GM18858 (cell line): ENCODE measurements around the gene DHODH.
"Not testable (repeated sequence)": the region's sequence is repeated elsewhere in the genome, so short reads cannot be mapped to it uniquely, and the experiment has no call there.

Experiments
- ATAC-seq: cut with Tn5 transposase; IDR thresholded peaks from one replicate; pipeline ENCODE4 v1.9.1; 2021; ENCODE audit not compliant: unreplicated experiment

Gene DHODH

DNA sequence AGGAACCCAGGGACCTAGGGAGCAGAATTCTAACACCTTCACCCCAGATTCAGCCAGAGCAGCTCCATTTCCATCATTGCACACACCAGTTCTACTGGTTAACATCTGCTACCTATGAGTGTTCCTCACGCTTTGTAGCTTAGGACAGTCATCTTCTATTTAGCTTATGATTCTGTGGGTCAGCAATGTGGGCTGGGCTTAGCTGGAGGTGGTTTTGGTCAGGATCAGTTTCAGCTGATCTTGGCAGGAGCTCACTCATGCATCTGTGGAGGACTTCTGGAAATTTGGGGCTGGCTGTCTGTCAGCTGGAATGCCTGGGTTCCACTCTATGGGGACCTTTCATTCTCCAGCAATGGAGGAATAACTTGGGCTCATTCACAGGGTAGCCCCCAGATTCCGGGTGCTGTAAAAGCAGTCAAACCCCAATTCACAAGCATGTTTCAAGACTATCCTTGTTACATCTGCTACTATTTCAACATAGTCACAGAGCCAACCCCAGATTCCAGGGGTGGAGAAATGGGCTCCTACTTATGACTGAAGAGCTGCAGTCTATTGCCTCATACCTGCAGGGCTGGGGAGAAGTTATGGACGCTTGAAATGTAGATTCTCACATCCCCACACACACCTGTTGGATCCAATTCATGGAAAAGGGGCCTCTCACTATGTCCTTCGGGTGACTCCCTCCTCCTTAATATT, 42.4 kb downstream of the DHODH start:
- ATAC-seq: no peak

DNA sequence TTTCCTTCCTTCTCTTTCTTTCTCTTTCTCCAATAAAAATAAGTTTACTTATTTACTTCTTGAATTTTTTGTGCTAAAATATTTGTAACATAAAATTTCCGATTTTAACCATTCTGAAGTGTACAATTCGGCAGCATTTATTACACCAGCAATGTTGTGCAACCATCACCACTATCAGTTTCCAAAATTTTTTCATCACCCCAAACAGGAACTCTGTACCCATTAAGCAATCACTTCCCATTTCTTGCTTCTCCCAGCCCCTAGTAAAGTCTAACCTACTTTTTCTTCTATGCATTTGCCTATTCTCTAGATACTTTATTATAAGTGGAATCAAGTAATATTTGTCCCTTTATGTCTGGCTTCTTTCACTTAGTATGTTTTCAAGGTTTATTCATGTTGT, 43.3 kb downstream of the DHODH start:
- no peak for ATAC-seq

DNA sequence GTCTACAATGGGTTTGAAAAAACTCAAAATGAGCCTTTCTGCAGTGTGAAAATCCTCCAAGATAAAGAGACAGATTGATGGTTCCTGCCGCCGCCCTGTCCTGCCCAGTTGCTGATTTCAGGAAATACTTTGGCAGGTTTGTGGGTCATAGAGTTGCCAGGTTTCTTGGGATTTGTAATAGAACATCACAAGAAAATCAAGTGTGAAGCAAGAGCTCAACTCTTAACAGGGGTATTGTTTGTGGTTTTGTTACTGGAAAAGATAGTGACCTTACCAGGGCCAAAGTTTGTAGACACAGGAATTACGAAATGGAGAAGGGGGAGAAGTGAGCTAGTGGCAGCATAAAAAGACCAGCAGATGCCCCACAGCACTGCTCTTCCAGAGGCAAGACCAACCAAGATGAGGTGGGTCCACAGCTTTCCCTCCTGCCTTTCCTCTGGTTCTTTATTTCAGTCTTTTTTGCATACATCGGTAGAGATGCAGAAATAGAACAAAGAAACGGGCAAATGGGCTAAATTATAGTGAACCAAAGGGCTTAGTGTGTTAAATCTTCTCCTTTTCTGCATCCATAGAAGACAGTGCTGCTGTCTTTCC, 45.8 kb downstream of the DHODH start, which contains the start of gene HP:
Gene HP, plus strand, starts transcription at position 252 of the 594 bp plus-strand sequence. Its CDS starts 148 bp downstream, at position 400.
- ATAC-seq: not testable (repeated sequence)

DNA sequence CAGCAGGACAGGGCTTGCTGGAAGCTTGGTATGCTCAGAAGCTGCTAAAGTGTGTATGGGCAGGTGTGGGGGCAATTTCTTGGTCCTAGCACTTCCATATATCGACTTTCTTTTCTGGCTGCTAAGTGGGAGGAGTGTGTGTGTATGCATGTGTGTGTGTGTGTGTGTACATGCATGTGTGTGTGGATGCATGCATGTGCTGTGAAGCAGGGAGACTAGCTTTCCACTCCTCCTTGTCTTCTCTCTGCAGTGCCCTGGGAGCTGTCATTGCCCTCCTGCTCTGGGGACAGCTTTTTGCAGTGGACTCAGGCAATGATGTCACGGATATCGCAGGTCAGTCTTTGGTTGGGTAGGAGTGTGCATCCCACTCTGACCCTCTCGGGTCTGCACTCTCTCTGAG, 47.4 kb downstream of the DHODH start:
- ATAC-seq: no peak

DNA sequence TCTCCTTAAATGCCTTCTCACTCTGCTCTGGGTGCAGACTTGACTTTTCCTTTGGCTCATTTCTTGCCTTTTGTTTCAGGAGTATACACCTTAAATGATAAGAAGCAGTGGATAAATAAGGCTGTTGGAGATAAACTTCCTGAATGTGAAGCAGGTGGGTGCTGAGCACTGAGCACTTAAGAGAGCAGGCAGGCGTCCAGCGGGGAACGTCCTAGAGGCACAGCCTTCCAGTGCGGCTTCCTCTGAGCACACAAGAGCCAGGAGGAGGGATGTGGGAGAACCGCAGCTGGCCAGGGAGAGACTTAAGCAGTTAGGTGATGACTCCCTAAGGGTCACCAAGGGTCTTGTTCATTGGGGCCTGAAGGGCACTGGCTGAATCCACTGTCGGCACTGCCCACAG, 48.8 kb downstream of the DHODH start:
- ATAC-seq: not testable (repeated sequence)

DNA sequence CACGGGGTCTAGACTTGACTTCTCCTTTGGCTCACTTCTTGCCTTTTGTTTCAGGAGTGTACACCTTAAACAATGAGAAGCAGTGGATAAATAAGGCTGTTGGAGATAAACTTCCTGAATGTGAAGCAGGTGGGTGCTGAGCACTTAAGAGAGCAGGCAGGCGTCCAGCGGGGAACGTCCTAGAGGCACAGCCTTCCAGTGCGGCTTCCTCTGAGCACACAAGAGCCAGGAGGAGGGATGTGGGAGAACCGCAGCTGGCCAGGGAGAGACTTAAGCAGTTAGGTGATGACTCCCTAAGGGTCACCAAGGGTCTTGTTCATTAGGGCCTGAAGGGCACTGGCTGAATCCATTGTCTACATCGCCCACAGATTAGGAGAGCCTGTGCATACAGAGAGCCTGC, 50.5 kb downstream of the DHODH start:
- not testable (repeated sequence) for ATAC-seq

DNA sequence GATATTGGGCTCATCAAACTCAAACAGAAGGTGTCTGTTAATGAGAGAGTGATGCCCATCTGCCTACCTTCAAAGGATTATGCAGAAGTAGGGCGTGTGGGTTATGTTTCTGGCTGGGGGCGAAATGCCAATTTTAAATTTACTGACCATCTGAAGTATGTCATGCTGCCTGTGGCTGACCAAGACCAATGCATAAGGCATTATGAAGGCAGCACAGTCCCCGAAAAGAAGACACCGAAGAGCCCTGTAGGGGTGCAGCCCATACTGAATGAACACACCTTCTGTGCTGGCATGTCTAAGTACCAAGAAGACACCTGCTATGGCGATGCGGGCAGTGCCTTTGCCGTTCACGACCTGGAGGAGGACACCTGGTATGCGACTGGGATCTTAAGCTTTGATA, 51.9 kb downstream of the DHODH start:
- ATAC-seq: no peak

DNA sequence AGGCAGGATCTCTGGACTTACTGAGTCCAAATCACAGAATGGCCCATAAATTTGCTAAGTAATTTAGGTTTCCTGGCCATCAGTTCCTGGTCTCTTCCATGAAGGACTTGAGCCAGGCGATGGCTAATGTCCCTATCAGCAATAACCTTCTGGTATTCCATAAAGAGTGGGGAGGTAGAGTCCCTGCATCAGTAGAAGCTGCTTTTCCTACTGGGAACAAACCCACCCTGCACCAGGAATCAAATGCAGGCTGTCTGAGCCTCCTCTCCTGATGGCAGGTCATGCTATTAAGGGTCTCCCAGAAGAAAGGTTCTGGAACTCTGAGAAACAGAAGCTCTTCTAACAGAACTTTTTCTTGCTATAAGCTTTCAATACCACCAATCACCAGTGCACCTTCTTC, 53.0 kb downstream of the DHODH start:
- no peak for ATAC-seq

DNA sequence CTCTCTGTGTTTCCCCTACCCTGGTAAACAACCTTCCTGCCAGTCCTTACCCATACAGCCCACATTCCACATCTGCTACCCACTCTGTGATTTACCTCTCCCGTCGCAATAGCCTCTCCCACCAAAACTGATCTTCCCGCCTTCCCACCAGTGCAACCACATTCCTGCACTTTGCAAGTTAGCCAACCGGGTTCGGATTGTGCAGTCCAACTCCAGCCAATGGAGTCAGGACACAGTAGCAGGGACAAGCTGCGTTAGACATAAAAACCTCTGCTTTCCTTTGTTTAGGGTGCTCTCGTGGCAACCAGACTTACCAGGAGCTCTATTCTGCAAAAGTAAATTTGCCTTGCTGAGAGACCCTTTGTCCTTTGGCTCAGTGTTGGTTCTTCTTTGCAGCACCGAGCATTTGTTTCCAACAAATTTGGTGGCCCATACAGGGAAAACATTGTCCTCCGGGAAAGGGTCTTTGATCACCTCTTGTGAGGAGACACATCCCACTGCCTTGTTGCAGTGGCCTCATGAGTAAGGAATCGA, 55.9 kb downstream of the DHODH start:
- ATAC-seq: no peak

DNA sequence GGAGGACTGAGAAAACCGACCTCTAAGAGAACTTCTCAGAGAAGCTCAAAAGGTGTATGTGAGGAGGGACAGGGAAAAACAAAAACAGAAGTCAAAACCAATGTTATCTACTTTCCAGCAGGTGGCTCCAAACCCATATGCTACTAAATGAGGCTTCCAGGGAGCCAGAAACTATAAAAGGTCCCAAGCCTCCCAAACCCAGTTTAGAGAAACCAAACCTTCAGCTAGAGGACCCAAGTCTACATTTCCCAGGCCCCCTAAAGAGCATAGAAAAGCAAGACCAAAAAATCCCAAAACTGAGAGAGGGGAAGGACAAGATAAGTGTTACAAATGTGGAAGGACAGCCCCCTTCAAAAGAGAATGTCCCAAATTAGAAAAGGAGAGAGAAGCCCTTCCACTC, 58.2 kb downstream of the DHODH start:
- ATAC-seq: no peak

DNA sequence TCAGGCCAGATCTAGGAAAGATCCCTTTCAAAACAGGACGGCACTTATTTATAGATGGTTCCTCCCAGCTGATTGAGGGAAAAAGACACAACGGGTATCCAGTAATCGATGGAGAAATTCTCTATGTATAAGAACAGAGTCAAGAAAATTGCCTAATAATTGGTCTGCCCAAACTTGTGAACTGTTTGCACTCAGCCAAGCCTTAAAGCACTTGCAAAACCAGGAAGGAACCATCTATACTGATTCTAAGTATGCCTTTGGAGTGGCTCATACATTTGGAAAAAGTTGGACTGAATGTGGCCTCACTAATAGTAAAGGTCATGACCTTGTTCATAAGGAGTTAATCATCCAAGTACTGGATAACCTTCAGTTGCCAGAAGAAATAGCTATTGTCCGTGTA, 60.4 kb downstream of the DHODH start:
- no peak for ATAC-seq

DNA sequence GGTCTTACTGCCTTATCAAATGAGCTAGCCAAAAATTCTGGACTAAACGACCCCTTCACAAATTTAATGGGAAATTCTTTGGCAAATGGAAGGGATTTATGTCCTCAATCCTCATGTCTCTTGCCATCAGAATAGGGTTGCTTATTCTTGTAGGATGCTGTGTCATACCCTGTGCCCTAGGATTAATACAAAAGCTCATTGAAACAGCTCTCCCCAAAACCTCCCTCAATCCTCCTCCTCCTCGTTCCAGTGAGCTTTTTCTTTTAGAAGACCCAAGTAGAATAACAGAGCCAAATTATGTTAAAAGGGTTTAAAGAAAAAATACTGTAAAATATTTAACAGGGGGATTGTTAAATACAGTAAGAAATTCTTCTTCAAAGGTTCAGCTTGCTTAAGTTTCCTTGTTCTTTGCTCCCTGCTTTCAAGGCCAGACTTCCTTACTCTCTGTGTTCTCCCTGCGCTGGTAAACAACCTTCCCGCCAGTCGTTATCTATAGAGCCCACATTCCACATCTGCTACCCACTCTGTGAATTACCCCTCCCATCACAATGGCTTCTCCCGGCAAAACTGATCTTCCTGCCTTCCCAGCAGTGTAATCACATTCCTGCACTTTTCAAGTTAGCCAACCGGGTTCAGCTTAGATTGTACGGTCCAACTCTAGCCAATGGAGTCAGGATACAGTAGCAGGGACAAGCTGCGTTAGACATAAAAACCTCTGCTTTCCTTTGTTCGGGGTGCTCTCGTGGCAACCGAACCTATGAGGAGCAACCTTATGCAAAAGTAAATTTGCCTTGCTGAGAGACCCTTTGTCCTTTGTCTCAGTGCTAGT, 64.2 kb downstream of the DHODH start:
- no peak for ATAC-seq

DNA sequence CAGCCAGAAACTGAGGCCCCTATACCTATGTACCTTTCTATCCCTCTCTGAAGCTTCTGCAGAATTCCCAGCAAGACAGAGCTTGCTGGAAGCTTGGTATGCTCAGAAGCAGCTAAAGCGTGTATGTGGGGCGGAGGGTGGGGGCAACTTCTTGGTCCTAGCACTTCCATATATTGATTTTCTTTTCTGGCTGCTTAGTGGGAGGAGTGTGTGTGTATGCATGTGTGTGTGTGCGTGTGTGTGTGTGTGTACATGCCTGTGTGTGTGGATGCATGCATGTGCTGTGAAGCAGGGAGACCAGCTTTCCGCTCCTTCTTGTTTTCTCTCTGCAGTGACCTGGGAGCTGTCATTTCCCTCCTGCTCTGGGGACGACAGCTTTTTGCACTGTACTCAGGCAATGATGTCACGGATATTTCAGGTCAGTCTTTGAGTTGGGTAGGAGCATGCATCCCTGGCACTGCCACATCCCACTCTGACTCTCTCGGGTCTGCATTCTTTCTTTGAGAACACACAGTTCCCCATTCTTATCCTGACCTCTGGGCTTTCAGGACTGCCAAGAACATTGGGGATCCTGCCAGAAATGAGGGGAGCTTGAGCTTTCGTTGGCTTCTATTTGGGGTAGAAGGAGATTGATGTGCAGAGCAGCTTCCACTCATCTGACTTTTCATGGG, 65.2 kb downstream of the DHODH start:
- ATAC-seq: no peak

DNA sequence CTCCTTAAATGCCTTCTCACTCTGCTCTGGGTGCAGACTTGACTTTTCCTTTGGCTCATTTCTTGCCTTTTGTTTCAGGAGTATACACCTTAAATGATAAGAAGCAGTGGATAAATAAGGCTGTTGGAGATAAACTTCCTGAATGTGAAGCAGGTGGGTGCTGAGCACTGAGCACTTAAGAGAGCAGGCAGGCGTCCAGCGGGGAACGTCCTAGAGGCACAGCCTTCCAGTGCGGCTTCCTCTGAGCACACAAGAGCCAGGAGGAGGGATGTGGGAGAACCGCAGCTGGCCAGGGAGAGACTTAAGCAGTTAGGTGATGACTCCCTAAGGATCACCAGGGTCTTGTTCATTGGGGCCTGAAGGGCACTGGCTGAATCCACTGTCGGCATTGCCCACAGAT, 66.5 kb downstream of the DHODH start:
- ATAC-seq: not testable (repeated sequence)
